Natural killer cell (primary cell): ENCODE data around the gene ARMC9. TPM values are rescaled to one million over a fixed set of nuclear protein-coding genes. Genes with fewer than 3 reads are reported as not detected.

Experiments used
- ATAC-seq, 3 donors: fragments of 150-1000 bp in 2 of 3; fragments of 200-7000 bp in 1 of 3; cut with Tn5 transposase; 1 replicate in 1 of 3; 2 replicates in 2 of 3; pipeline ENCODE4 v1.10.0; 2021; ENCODE audit warnings: mild to moderate bottlenecking in 2 of 3, moderate library complexity in 2 of 3
- DNase-seq, 2 donors: peaks; one replicate each; pipeline versions ENCODE4 v3.0.0 to v3.0.0-alpha.2; 2013 to 2021; ENCODE audit warnings: mixed read lengths in 1 of 2
- H3K27ac ChIP-seq: one replicate; pipeline ENCODE4 v1.5.1; 2013; ENCODE audit warnings: mild to moderate bottlenecking, low read length
- H3K27me3 ChIP-seq: one replicate; pipeline ENCODE4 v1.6.1; 2013; ENCODE audit warnings: low read length; ENCODE audit not compliant: control insufficient read depth, insufficient read depth
- H3K36me3 ChIP-seq: one replicate; pipeline ENCODE4 v1.6.1; 2013; ENCODE audit warnings: low read length; ENCODE audit not compliant: control insufficient read depth, insufficient read depth
- H3K4me1 ChIP-seq: one replicate; pipeline ENCODE4 v1.6.1; 2013; ENCODE audit warnings: low read length; ENCODE audit not compliant: control insufficient read depth, insufficient read depth
- H3K4me3 ChIP-seq: one replicate; pipeline ENCODE4 v1.5.1; 2013; ENCODE audit warnings: low read length
- H3K9me3 ChIP-seq: one replicate; pipeline ENCODE4 v1.6.1; 2013; ENCODE audit warnings: low read length; ENCODE audit not compliant: control insufficient read depth, insufficient read depth
- H3K27ac Mint-ChIP-seq, 2 donors: one replicate each; pipeline ENCODE4 v1.8.0; 2022; ENCODE audit warnings: mild to moderate bottlenecking in 2 of 2, mixed read lengths in 2 of 2, moderate library complexity in 1 of 2
- H3K27me3 Mint-ChIP-seq, 2 donors: one replicate each; pipeline ENCODE4 v1.8.0; 2022; ENCODE audit warnings: low read depth in 2 of 2, mixed read lengths in 2 of 2
- H3K36me3 Mint-ChIP-seq: one replicate; pipeline ENCODE4 v1.8.0; 2022; ENCODE audit warnings: mixed read lengths
- H3K4me1 Mint-ChIP-seq, 2 donors: one replicate each; pipeline ENCODE4 v1.8.0; 2022; ENCODE audit warnings: mixed read lengths in 2 of 2
- H3K4me3 Mint-ChIP-seq: one replicate; pipeline ENCODE4 v1.8.0; 2022; ENCODE audit warnings: mild to moderate bottlenecking, moderate library complexity, mixed read lengths
- H3K9me3 Mint-ChIP-seq, 2 donors: one replicate each; pipeline ENCODE4 v1.8.0; 2022; ENCODE audit warnings: mixed read lengths in 2 of 2
- CTCF ChIP-seq: fragments of 200-600 bp; IDR thresholded peaks from one replicate; pipeline ENCODE4 v1.8.0; 2022; ENCODE audit warnings: antibody characterized with exemption
- WGBS: methylation state at CpG from one replicate; pipeline ENCODE4 v1.1.7; 2013; ENCODE audit warnings: missing lambda C conversion rate; ENCODE audit not compliant: insufficient coverage; 5-methylcytosine and 5-hydroxymethylcytosine counted together
- intact Hi-C: fragments of 100-400 bp; cut with micrococcal nuclease; formaldehyde crosslinking; loops from one replicate; pipeline ENCODE4 v1.14.2; 2022
- total RNA-seq, 4 donors: library from RNA; stranded (reverse); fragments of 120-200 nt in 1 of 4; gene quantifications; one replicate each; pipeline versions ENCODE4 v1.2.3 to v1.2.4, GENCODE V29; 2013 to 2022

ARMC9 gene
- total RNA-seq, 3 donors from 2014 or later (not counting 1 experiment from before 2014, with no cell fraction given), result 1.2 to 2.3 (median 2.0) TPM

- Histone ChIP-seq H3K4me1 (no peaks in the 10 kb centered on the region), H3K27ac (no peak overlapping the region), H3K9me3 (no peaks in the 10 kb centered on the region), H3K36me3 (no peaks in the 10 kb centered on the region), H3K27me3 (no peaks in the 10 kb centered on the region), H3K4me3 (no peak overlapping the region)
- intact Hi-C loops, result no loop called here
- no peak for ATAC-seq
- peaks cover 0 to 2% of the 10 kb centered on the region in 2 donors for H3K27me3 Mint-ChIP-seq
- 100% methylated on average over 1 of the region's 2 CpGs for WGBS
- no peaks in the 10 kb centered on the region for H3K36me3 Mint-ChIP-seq
- DNase-seq, result no peak
- no peak overlapping the region for H3K4me3 Mint-ChIP-seq
- no peaks in the 10 kb centered on the region for H3K9me3 Mint-ChIP-seq
- no peak overlapping the region for H3K27ac Mint-ChIP-seq
- no peaks in the 10 kb centered on the region for H3K4me1 Mint-ChIP-seq
- no peak for TF ChIP-seq CTCF
These were observed 85.9 kb downstream of the ARMC9 start for GRCh38 chr2:231284296-231284695.

- no peaks in the 10 kb centered on the region for H3K27me3 Mint-ChIP-seq
- H3K36me3 Mint-ChIP-seq, result no peaks in the 10 kb centered on the region
- H3K4me3 ChIP-seq, result no peak overlapping the region
- no peaks in the 10 kb centered on the region for H3K27me3 ChIP-seq
- intact Hi-C loops, result no loop called here
- H3K27ac ChIP-seq, result no peak overlapping the region
- no peak overlapping the region for H3K27ac Mint-ChIP-seq
- H3K4me1 Mint-ChIP-seq, result no peaks in the 10 kb centered on the region
- WGBS, result 93% methylated on average over 4 of the region's 4 CpGs
- no peaks in the 10 kb centered on the region for H3K9me3 ChIP-seq
- H3K4me1 ChIP-seq, result no peaks in the 10 kb centered on the region
- H3K36me3 ChIP-seq, result no peaks in the 10 kb centered on the region
- no peak for TF ChIP-seq CTCF
- DNase-seq, result no peak
- no peak for ATAC-seq
- no peak overlapping the region for H3K4me3 Mint-ChIP-seq
- no peaks in the 10 kb centered on the region for H3K9me3 Mint-ChIP-seq
These were observed 88.5 kb downstream of the ARMC9 start for GRCh38 chr2:231286964-231287363.

- no peak overlapping the region for H3K27ac Mint-ChIP-seq
- intact Hi-C loops, result no loop called here
- 92% methylated on average over 4 of the region's 5 CpGs for WGBS
These were observed 89.3 kb downstream of the ARMC9 start for GRCh38 chr2:231287696-231288095.

More at GRCh38 chr2:231287696-231288095, 89.3 kb downstream of the ARMC9 start:
- DNase-seq (no peak), ATAC-seq (no peak)
- H3K4me3 Mint-ChIP-seq, result no peak overlapping the region
- no peaks in the 10 kb centered on the region for H3K4me1 Mint-ChIP-seq
- Histone ChIP-seq H3K4me1 (no peaks in the 10 kb centered on the region), H3K9me3 (no peaks in the 10 kb centered on the region), H3K27me3 (no peaks in the 10 kb centered on the region), H3K36me3 (no peaks in the 10 kb centered on the region), H3K4me3 (no peak overlapping the region), H3K27ac (no peak overlapping the region)
- no peaks in the 10 kb centered on the region for H3K27me3 Mint-ChIP-seq
- no peak for TF ChIP-seq CTCF
- no peaks in the 10 kb centered on the region for H3K9me3 Mint-ChIP-seq
- H3K36me3 Mint-ChIP-seq, result no peaks in the 10 kb centered on the region
